GM12873 (cell line): ENCODE data around the gene C1QTNF8.

Experiments used
- CTCF ChIP-seq: IDR thresholded peaks from 2 replicates; pipeline ENCODE4 v1.5.1; 2012; ENCODE audit warnings: low read depth, mild to moderate bottlenecking, moderate library complexity, low read length, control low read depth; ENCODE audit not compliant: insufficient read depth; ENCODE audit errors: missing control alignments

The C1QTNF8 gene

GRCh38 chr16:1106659-1107058 is 10.6 kb upstream of the C1QTNF8 start:
- no peak for TF ChIP-seq CTCF

GRCh38 chr16:1105888-1106620 is 10.0 kb upstream of the C1QTNF8 start:
- peak; percentile 58 for TF ChIP-seq CTCF

GRCh38 chr16:1103636-1103980 is 7.6 kb upstream of the C1QTNF8 start:
- no peak for TF ChIP-seq CTCF

- peak; percentile 66 for TF ChIP-seq CTCF
These were observed 7.0 kb upstream of the C1QTNF8 start for GRCh38 chr16:1102921-1103635.

GRCh38 chr16:1102333-1102700 is 6.3 kb upstream of the C1QTNF8 start:
- no peak for TF ChIP-seq CTCF

GRCh38 chr16:1101573-1102332 is 5.7 kb upstream of the C1QTNF8 start:
- TF ChIP-seq CTCF, result no peak

- no peak for TF ChIP-seq CTCF
These were observed 5.1 kb upstream of the C1QTNF8 start for GRCh38 chr16:1101133-1101532.
